Nephron progenitor cell (in vitro differentiated cells): ENCODE measurements around the gene PDZD7.
"Not testable (repeated sequence)": the region's sequence is repeated elsewhere in the genome, so short reads cannot be mapped to it uniquely, and the experiment has no call there.

Experiments
- DNase-seq: peaks from one replicate; pipeline ENCODE4 v3.0.0; 2021
- H3K27ac Mint-ChIP-seq: 2 replicates; pipeline ENCODE4 v1.8.0; 2021; ENCODE audit warnings: mild to moderate bottlenecking, moderate library complexity, mixed read lengths
- H3K27me3 Mint-ChIP-seq: 2 replicates; pipeline ENCODE4 v1.8.0; 2021; ENCODE audit warnings: mild to moderate bottlenecking, low read depth, mixed read lengths; ENCODE audit not compliant: poor library complexity
- H3K36me3 Mint-ChIP-seq: 2 replicates; pipeline ENCODE4 v1.8.0; 2021; ENCODE audit warnings: low read depth, mixed read lengths
- H3K4me1 Mint-ChIP-seq: 2 replicates; pipeline ENCODE4 v1.8.0; 2021; ENCODE audit warnings: mixed read lengths
- H3K4me3 Mint-ChIP-seq: 2 replicates; pipeline ENCODE4 v1.8.0; 2021; ENCODE audit warnings: mild to moderate bottlenecking, moderate library complexity, mixed read lengths
- H3K9me3 Mint-ChIP-seq: 2 replicates; pipeline ENCODE4 v1.8.0; 2021; ENCODE audit warnings: mild to moderate bottlenecking, moderate library complexity, mixed read lengths
- CTCF ChIP-seq: fragments of 200-600 bp; sonication (generic); IDR thresholded peaks from 2 replicates; pipeline ENCODE4 v1.5.0; 2021; ENCODE audit warnings: antibody characterized with exemption

The PDZD7 gene

GRCh38 chr10:100979791-100980272 lies 51.1 kb downstream of the PDZD7 start:
- no peak overlapping the region for H3K4me3 Mint-ChIP-seq
- DNase-seq: no peak

GRCh38 chr10:100978901-100979195 lies 52.1 kb downstream of the PDZD7 start:
- TF ChIP-seq CTCF: no peak
- H3K36me3 Mint-ChIP-seq: peaks cover 16% of the 10 kb centered on the region
- DNase-seq: no peak
- H3K4me1 Mint-ChIP-seq: no peaks in the 10 kb centered on the region
- H3K9me3 Mint-ChIP-seq: no peaks in the 10 kb centered on the region
- H3K4me3 Mint-ChIP-seq: no peak overlapping the region
- no peaks in the 10 kb centered on the region for H3K27me3 Mint-ChIP-seq
- no peak overlapping the region for H3K27ac Mint-ChIP-seq

More at GRCh38 chr10:100979791-100980272, 51.1 kb downstream of the PDZD7 start:
- Mint-ChIP-seq H3K27me3 (no peaks in the 10 kb centered on the region), H3K9me3 (no peaks in the 10 kb centered on the region), H3K27ac (no peak overlapping the region), H3K36me3 (peaks cover 16% of the 10 kb centered on the region), H3K4me1 (no peaks in the 10 kb centered on the region)
- no peak for TF ChIP-seq CTCF

- H3K4me1 Mint-ChIP-seq: peaks cover 2% of the 10 kb centered on the region
- no peak for DNase-seq
- TF ChIP-seq CTCF: no peak
These were observed 52.6 kb downstream of the PDZD7 start for GRCh38 chr10:100978121-100978900.

GRCh38 chr10:100977436-100977835 lies 53.5 kb downstream of the PDZD7 start:
- Mint-ChIP-seq H3K36me3 (peaks cover 13% of the 10 kb centered on the region), H3K4me3 (no peak overlapping the region), H3K27me3 (peaks cover 4% of the 10 kb centered on the region), H3K27ac (peak overlapping the region; percentile 89), H3K9me3 (no peaks in the 10 kb centered on the region), H3K4me1 (peaks cover 11% of the 10 kb centered on the region)
- DNase-seq: no peak
- no peak for TF ChIP-seq CTCF

More at GRCh38 chr10:100978121-100978900, 52.6 kb downstream of the PDZD7 start:
- Mint-ChIP-seq H3K36me3 (peaks cover 16% of the 10 kb centered on the region), H3K9me3 (no peaks in the 10 kb centered on the region), H3K27me3 (no peaks in the 10 kb centered on the region), H3K4me3 (no peak overlapping the region), H3K27ac (no peak overlapping the region)

- no peaks in the 10 kb centered on the region for H3K9me3 Mint-ChIP-seq
- peaks cover 16% of the 10 kb centered on the region for H3K4me1 Mint-ChIP-seq
- peaks cover 13% of the 10 kb centered on the region for H3K36me3 Mint-ChIP-seq
- no peak for TF ChIP-seq CTCF
- no peak overlapping the region for H3K4me3 Mint-ChIP-seq
- H3K27ac Mint-ChIP-seq: peak overlapping the region; percentile 89
- DNase-seq: no peak
- peaks cover 5% of the 10 kb centered on the region for H3K27me3 Mint-ChIP-seq
These were observed 54.0 kb downstream of the PDZD7 start for GRCh38 chr10:100976906-100977305.

- H3K9me3 Mint-ChIP-seq, H3K27ac Mint-ChIP-seq, H3K4me3 Mint-ChIP-seq, DNase-seq, H3K36me3 Mint-ChIP-seq, H3K27me3 Mint-ChIP-seq: not testable (repeated sequence)
- peaks cover 31% of the 10 kb centered on the region for H3K4me1 Mint-ChIP-seq
These were observed 55.5 kb downstream of the PDZD7 start for GRCh38 chr10:100975397-100975796.
